HepG2 (cell line): Measurements from ENCODE around the gene IFNG-AS1. TPM values are rescaled to one million over a fixed set of nuclear protein-coding genes. Genes with fewer than 3 reads are reported as not detected.

ENCODE experiments used
- ATAC-seq: fragments of 200-7000 bp; cut with Tn5 transposase; 3 replicates; pipeline ENCODE4 v1.9.1; 2020; ENCODE audit warnings: mild to moderate bottlenecking, moderate library complexity
- BruUV-seq: library from RNA; stranded (reverse); fragments of 400-500 nt; replicated peaks from 2 replicates; lab custom pipeline; 2021; lab: Mats Ljungman, UMichigan
- CTCF ChIA-PET: fragments of 300-600 bp; formaldehyde crosslinking; extraction: SDS; loops from one replicate; lab custom pipeline; 2021; ENCODE audit warnings: low total read pairs, inconsistent platforms, low intra/inter-chr PET ratio; lab: Yijun Ruan, JAX
- POLR2A ChIA-PET: fragments of 350-600 bp; sonication (Branson Sonifier 250); formaldehyde crosslinking; loops from one replicate; lab custom pipeline; 2020; ENCODE audit warnings: antibody characterized with exemption, inconsistent platforms; lab: Yijun Ruan, JAX
- DNase-seq: peaks from one replicate; pipeline ENCODE4 v3.0.0-alpha.2; 2015; ENCODE audit warnings: low spot score
- FAIRE-seq: peaks from 3 replicates; lab custom pipeline; 2011; peaks lifted over from hg19 to GRCh38; lab: Jason Lieb, UNC
- H2AFZ ChIP-seq: one replicate; pipeline ENCODE4 v1.6.1; 2011; ENCODE audit warnings: low read length, inconsistent platforms
- H3K27ac ChIP-seq: fragments of 300-600 bp; 3 replicates; pipeline ENCODE4 v1.8.0; 2011; ENCODE audit warnings: mixed run types, mild to moderate bottlenecking, mixed read lengths, low read length, inconsistent platforms; ENCODE audit not compliant: insufficient read depth; ENCODE audit errors: extremely low read length
- H3K27me3 ChIP-seq, 2 experiments: fragments of 200-600 bp in 1 of 2; 2 replicates in 1 of 2; 3 replicates in 1 of 2; pipeline versions ENCODE4 v1.6.0 to v1.8.0; 2011; ENCODE audit warnings: low read length in 2 of 2, mild to moderate bottlenecking in 2 of 2, moderate library complexity in 2 of 2, inconsistent platforms in 1 of 2; ENCODE audit not compliant: insufficient read depth in 2 of 2, control insufficient read depth in 1 of 2
- H3K36me3 ChIP-seq, 2 experiments: fragments of 200-600 bp in 1 of 2; replicated peaks in 1 of 2; 2 replicates in 1 of 2; 3 replicates in 1 of 2; pipeline versions ENCODE4 v1.5.1 to v1.8.0; 2011; ENCODE audit warnings: low read length in 2 of 2, inconsistent platforms in 1 of 2; ENCODE audit not compliant: insufficient read depth in 2 of 2, control insufficient read depth in 1 of 2
- H3K4me1 ChIP-seq: 2 replicates; pipeline ENCODE4 v1.5.1; 2012; ENCODE audit warnings: low read length, inconsistent platforms; ENCODE audit not compliant: insufficient read depth
- H3K4me2 ChIP-seq: 2 replicates; pipeline ENCODE4 v1.6.0; 2011; ENCODE audit warnings: low read depth, low read length, inconsistent platforms
- H3K4me3 ChIP-seq, 3 experiments: fragments of 200-600 bp in 1 of 3; sonication (generic), shearing (Covaris generic) in 1 of 3; replicated peaks in 1 of 3; 2 replicates each; pipeline ENCODE4 v1.5.1; 2011 to 2016; ENCODE audit warnings: low read length in 3 of 3, inconsistent platforms in 2 of 3, low read depth in 2 of 3, mild to moderate bottlenecking in 2 of 3, control low read depth in 1 of 3, mixed read lengths in 1 of 3; ENCODE audit not compliant: insufficient read depth in 1 of 3
- H3K79me2 ChIP-seq: one replicate; pipeline ENCODE4 v1.6.1; 2011; ENCODE audit warnings: low read length, inconsistent platforms; ENCODE audit not compliant: insufficient read depth
- H3K9ac ChIP-seq: 2 replicates; pipeline ENCODE4 v1.6.0; 2011; ENCODE audit warnings: mild to moderate bottlenecking, low read depth, low read length, inconsistent platforms; ENCODE audit not compliant: insufficient read depth
- H3K9me3 ChIP-seq: 2 replicates; pipeline ENCODE4 v1.5.1; 2012; ENCODE audit warnings: mild to moderate bottlenecking, low read length
- H4K20me1 ChIP-seq: 2 replicates; pipeline ENCODE4 v1.6.0; 2011; ENCODE audit warnings: inconsistent platforms, mild to moderate bottlenecking, low read length, moderate library complexity; ENCODE audit not compliant: insufficient read depth
- GFI1 ChIP-seq: sonication (generic); formaldehyde crosslinking; IDR thresholded peaks from 2 replicates; pipeline ENCODE4 v1.5.0; 2020; ENCODE audit warnings: missing genetic modification reagents, mild to moderate bottlenecking, borderline replicate concordance
- MAFG ChIP-seq: sonication (generic); formaldehyde crosslinking; IDR thresholded peaks from 2 replicates; pipeline ENCODE4 v1.5.1; 2020; ENCODE audit warnings: mild to moderate bottlenecking, missing genetic modification reagents
- NFIC ChIP-seq: IDR thresholded peaks from 2 replicates; pipeline ENCODE4 v1.6.1; 2012; ENCODE audit warnings: mild to moderate bottlenecking, low read length, inconsistent platforms
- SRSF1 ChIP-seq: fragments of 200-400 bp; formaldehyde crosslinking; optimal IDR thresholded peaks from 2 replicates; pipeline ENCODE3; 2017; ENCODE audit warnings: mild to moderate bottlenecking, low read depth, low read length, moderate library complexity
- THAP11 ChIP-seq: IDR thresholded peaks from 2 replicates; pipeline ENCODE4 v1.6.1; 2016; ENCODE audit warnings: missing biosample characterization, missing genetic modification reagents
- ZNF101 ChIP-seq: sonication (generic); formaldehyde crosslinking; IDR thresholded peaks from 2 replicates; pipeline ENCODE4 v1.4.0; 2020; ENCODE audit warnings: mild to moderate bottlenecking, low read depth, missing genetic modification reagents, borderline replicate concordance
- ZNF253 ChIP-seq: sonication (generic); formaldehyde crosslinking; IDR thresholded peaks from 2 replicates; pipeline ENCODE4 v1.8.0; 2022; ENCODE audit warnings: mild to moderate bottlenecking, missing genetic modification reagents, borderline replicate concordance
- ZNF296 ChIP-seq: sonication (generic); formaldehyde crosslinking; conservative IDR thresholded peaks from 2 replicates; pipeline ENCODE4 v1.5.0; 2020; ENCODE audit warnings: mild to moderate bottlenecking, missing genetic modification reagents
- ZNF549 ChIP-seq: sonication (generic); formaldehyde crosslinking; IDR thresholded peaks from 2 replicates; pipeline ENCODE4 v1.5.0; 2020; ENCODE audit warnings: missing genetic modification reagents
- ZNF570 ChIP-seq: sonication (generic); formaldehyde crosslinking; IDR thresholded peaks from 2 replicates; pipeline ENCODE4 v1.4.0; 2020; ENCODE audit warnings: mild to moderate bottlenecking, missing genetic modification reagents, borderline replicate concordance
- ZNF678 ChIP-seq: sonication (generic); formaldehyde crosslinking; IDR thresholded peaks from 2 replicates; pipeline ENCODE4 v1.4.0; 2020; ENCODE audit warnings: mild to moderate bottlenecking, missing genetic modification reagents
- ZNF773 ChIP-seq: sonication (generic); formaldehyde crosslinking; IDR thresholded peaks from 2 replicates; pipeline ENCODE4 v1.4.0; 2020; ENCODE audit warnings: missing genetic modification reagents, borderline replicate concordance
- WGBS: methylation state at CpG from one replicate; pipeline ENCODE4 v1.1.6; 2017; ENCODE audit warnings: low lambda C conversion rate; 5-methylcytosine and 5-hydroxymethylcytosine counted together
- in situ Hi-C: cut with HindIII; loops from 2 replicates; pipeline ENCODE4 v1.10.0; 2017; ENCODE audit warnings: low pct_unique_long_range_greater_than_20kb; ENCODE audit not compliant: extremely low pct_ligation_motif_present
- intact Hi-C: fragments of 100-400 bp; cut with micrococcal nuclease; formaldehyde crosslinking; loops from one replicate; pipeline ENCODE4 v1.10.0; 2022; ENCODE audit not compliant: unreplicated experiment
- polyA plus RNA-seq, 8 experiments: library from polyadenylated mRNA; depleted of rRNA in 3 of 8; stranded (reverse) in 7 of 8; unstranded in 1 of 8; fragments of >200 nt; fragmentation: Illumina TruSeq in 4 of 8; extraction: Trizol in 4 of 8; gene quantifications; 2 replicates each; pipeline versions ENCODE4 v1.2.1 to v1.2.3, GENCODE V29; 2011 to 2016; ENCODE audit warnings: low read depth in 4 of 8, missing spikeins in 1 of 8, mixed read lengths in 1 of 8; ENCODE audit not compliant: insufficient read depth in 1 of 8
- total RNA-seq, 5 experiments: library from RNA; depleted of rRNA; stranded (reverse); fragments of >200 nt; fragmentation: Illumina TruSeq; extraction: Trizol; gene quantifications; 2 replicates each; pipeline ENCODE4 v1.2.3, GENCODE V29; 2016; ENCODE audit warnings: low read depth in 1 of 5
- TF ChIP-seq, protein P1 (sequence below): IDR thresholded peaks from 2 replicates; pipeline ENCODE4 v1.6.1; 2018; ENCODE audit warnings: missing genetic modification reagents, mild to moderate bottlenecking, missing compliant biosample characterization
- TF ChIP-seq, protein P2 (sequence below): IDR thresholded peaks from 2 replicates; pipeline ENCODE4 v1.6.1; 2016; ENCODE audit warnings: low read depth
- TF ChIP-seq, protein P3 (sequence below): sonication (generic); formaldehyde crosslinking; conservative IDR thresholded peaks from 2 replicates; pipeline ENCODE4 v1.4.0; 2020; ENCODE audit warnings: missing genetic modification reagents
- TF ChIP-seq, protein P4 (sequence below): sonication (generic); IDR thresholded peaks from 2 replicates; pipeline ENCODE4 v1.6.1; 2016; ENCODE audit warnings: low read depth, borderline replicate concordance
- TF ChIP-seq, protein P5 (sequence below): sonication (generic); formaldehyde crosslinking; IDR thresholded peaks from 2 replicates; pipeline ENCODE4 v1.9.0; 2022; ENCODE audit warnings: missing genetic modification reagents, mild to moderate bottlenecking, borderline replicate concordance

Gene IFNG-AS1
- total and polyA plus RNA-seq, 2 of the 13 experiments (the other 11 are each of a cell fraction or from before 2014, with no cell fraction given): not detected

DNA sequence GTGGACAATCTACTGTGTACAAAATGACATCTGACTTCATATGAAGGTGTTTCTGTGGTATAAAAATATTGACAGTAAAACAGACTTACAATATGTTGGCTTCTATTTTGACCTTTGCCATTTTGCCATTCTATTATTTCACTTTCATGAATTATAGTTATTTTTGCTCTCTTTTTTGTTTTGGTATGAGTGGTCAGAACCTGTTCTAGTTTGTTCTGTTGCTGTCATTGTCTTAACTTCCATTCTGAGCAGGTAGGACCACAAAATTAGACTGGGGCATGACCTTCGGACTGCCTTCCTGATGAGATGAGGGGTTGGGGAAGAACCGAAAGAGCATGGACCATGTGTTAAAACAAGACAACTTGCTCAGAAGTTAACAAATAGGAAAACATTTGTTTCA, 36.5 kb upstream of the IFNG-AS1 start:
- Histone ChIP-seq H3K4me1 (no peaks in the 10 kb centered on the region), H3K27ac (no peak overlapping the region), H3K36me3 (no peaks in the 10 kb centered on the region), H3K9me3 (no peaks in the 10 kb centered on the region), H3K4me3 (no peak overlapping the region), H3K4me2 (no peak overlapping the region), H3K79me2 (no peaks in the 10 kb centered on the region), H3K9ac (no peak overlapping the region), H3K27me3 (no peaks in the 10 kb centered on the region), H2AFZ (no peak overlapping the region), H4K20me1 (no peaks in the 10 kb centered on the region)
- CTCF ChIA-PET: no interaction called here
- WGBS: 5% methylated on average over 2 of the region's 2 CpGs
- POLR2A ChIA-PET: no interaction called here
- DNase-seq (no peak), FAIRE-seq (no peak), ATAC-seq (no peak)
- intact Hi-C loops (no loop called here), in situ Hi-C loops (no loop called here)
- BruUV-seq: no TSS peak
- TF ChIP-seq ZNF570 (CRISPR knock-in tag) (no peak), ZNF773 (CRISPR knock-in tag) (no peak), SRSF1 (no peak), ZNF101 (CRISPR knock-in tag) (no peak), ZNF549 (CRISPR knock-in tag) (no peak), ZNF678 (CRISPR knock-in tag) (no peak), ZNF253 (no peak), MAFG (CRISPR knock-in tag) (no peak), THAP11 (CRISPR knock-in tag) (no peak), NFIC (no peak), ZNF296 (CRISPR knock-in tag) (no peak), GFI1 (CRISPR knock-in tag) (no peak)
- TF ChIP-seq, protein P1, sequence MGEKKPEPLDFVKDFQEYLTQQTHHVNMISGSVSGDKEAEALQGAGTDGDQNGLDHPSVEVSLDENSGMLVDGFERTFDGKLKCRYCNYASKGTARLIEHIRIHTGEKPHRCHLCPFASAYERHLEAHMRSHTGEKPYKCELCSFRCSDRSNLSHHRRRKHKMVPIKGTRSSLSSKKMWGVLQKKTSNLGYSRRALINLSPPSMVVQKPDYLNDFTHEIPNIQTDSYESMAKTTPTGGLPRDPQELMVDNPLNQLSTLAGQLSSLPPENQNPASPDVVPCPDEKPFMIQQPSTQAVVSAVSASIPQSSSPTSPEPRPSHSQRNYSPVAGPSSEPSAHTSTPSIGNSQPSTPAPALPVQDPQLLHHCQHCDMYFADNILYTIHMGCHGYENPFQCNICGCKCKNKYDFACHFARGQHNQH (CRISPR knock-in tag): no peak
- TF ChIP-seq, protein P2, sequence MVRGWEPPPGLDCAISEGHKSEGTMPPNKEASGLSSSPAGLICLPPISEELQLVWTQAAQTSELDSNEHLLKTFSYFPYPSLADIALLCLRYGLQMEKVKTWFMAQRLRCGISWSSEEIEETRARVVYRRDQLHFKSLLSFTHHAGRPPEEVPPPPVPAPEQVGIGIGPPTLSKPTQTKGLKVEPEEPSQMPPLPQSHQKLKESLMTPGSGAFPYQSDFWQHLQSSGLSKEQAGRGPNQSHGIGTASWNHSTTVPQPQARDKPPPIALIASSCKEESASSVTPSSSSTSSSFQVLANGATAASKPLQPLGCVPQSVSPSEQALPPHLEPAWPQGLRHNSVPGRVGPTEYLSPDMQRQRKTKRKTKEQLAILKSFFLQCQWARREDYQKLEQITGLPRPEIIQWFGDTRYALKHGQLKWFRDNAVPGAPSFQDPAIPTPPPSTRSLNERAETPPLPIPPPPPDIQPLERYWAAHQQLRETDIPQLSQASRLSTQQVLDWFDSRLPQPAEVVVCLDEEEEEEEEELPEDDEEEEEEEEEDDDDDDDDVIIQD (CRISPR knock-in tag): no peak
- TF ChIP-seq, protein P3, sequence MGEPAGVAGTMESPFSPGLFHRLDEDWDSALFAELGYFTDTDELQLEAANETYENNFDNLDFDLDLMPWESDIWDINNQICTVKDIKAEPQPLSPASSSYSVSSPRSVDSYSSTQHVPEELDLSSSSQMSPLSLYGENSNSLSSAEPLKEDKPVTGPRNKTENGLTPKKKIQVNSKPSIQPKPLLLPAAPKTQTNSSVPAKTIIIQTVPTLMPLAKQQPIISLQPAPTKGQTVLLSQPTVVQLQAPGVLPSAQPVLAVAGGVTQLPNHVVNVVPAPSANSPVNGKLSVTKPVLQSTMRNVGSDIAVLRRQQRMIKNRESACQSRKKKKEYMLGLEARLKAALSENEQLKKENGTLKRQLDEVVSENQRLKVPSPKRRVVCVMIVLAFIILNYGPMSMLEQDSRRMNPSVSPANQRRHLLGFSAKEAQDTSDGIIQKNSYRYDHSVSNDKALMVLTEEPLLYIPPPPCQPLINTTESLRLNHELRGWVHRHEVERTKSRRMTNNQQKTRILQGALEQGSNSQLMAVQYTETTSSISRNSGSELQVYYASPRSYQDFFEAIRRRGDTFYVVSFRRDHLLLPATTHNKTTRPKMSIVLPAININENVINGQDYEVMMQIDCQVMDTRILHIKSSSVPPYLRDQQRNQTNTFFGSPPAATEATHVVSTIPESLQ (CRISPR knock-in tag): no peak
- TF ChIP-seq, protein P4, sequence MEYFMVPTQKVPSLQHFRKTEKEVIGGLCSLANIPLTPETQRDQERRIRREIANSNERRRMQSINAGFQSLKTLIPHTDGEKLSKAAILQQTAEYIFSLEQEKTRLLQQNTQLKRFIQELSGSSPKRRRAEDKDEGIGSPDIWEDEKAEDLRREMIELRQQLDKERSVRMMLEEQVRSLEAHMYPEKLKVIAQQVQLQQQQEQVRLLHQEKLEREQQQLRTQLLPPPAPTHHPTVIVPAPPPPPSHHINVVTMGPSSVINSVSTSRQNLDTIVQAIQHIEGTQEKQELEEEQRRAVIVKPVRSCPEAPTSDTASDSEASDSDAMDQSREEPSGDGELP: no peak
- TF ChIP-seq, protein P5, sequence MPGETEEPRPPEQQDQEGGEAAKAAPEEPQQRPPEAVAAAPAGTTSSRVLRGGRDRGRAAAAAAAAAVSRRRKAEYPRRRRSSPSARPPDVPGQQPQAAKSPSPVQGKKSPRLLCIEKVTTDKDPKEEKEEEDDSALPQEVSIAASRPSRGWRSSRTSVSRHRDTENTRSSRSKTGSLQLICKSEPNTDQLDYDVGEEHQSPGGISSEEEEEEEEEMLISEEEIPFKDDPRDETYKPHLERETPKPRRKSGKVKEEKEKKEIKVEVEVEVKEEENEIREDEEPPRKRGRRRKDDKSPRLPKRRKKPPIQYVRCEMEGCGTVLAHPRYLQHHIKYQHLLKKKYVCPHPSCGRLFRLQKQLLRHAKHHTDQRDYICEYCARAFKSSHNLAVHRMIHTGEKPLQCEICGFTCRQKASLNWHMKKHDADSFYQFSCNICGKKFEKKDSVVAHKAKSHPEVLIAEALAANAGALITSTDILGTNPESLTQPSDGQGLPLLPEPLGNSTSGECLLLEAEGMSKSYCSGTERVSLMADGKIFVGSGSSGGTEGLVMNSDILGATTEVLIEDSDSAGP (CRISPR knock-in tag): no peak
